SK-N-MC (cell line): Measurements from ENCODE around the gene RALGPS1.

Experiments
- EZH2 ChIP-seq: fragments of 200-600 bp; sonication (generic); IDR thresholded peaks from one replicate; pipeline ENCODE4 v1.6.1; 2017; ENCODE audit warnings: antibody characterized with exemption
- FOXP2 ChIP-seq: optimal IDR thresholded peaks from 2 replicates; pipeline ENCODE3; 2011; ENCODE audit warnings: mild to moderate bottlenecking, moderate library complexity; ENCODE audit not compliant: insufficient read depth; ENCODE audit errors: extremely low read length, control extremely low read depth
- POLR2AphosphoS5 ChIP-seq: IDR thresholded peaks from 2 replicates; pipeline ENCODE4 v1.6.1; 2012; ENCODE audit warnings: mild to moderate bottlenecking, low read depth, low read length, borderline replicate concordance

GRCh38 chr9:126872516-126872915 lies 42.1 kb upstream of the RALGPS1 start:
- TF ChIP-seq POLR2AphosphoS5, result no peak
- no peak for TF ChIP-seq EZH2
- TF ChIP-seq FOXP2, result no peak
